Measurements from ENCODE around the gene VMA21. TPM values are rescaled to one million over a fixed set of nuclear protein-coding genes. Genes with fewer than 3 reads are reported as not detected.

Gene VMA21
- total RNA-seq, 1 donor from 2014 or later: 10.0 TPM

DNA sequence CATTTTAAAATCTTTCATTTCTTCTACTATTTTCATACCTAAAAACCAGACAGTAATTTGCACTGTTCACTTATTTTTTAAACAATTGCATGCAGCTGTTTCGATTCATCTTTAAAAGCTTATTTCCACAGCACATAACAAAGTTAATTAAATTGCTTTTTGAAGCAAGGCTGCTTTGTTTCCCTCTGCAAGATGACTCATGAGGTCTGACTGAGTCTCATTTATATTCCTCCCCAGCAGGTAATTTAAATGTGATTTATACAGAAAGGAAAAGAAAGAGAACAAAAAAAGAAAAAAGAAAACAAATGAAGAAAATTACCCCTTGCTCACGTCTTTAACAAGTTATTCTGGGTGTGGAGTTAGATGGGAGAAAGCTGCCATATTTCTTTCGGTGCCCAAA, 22.8 kb downstream of the VMA21 start:
- H3K4me3 ChIP-seq: no peak overlapping the region
- no peaks in the 10 kb centered on the region for H3K9me3 ChIP-seq
- no peak for DNase-seq (ENCODE audit: low spot score in 2 of 2)
- TF ChIP-seq CTCF (IDR thresholded peaks at IDR 0.05): no peak
- intact Hi-C loops (cut with DNase I): no loop called here
- no peaks in the 10 kb centered on the region for H3K27me3 ChIP-seq
- no peak overlapping the region for H3K27ac ChIP-seq
- no peaks in the 10 kb centered on the region for H3K36me3 ChIP-seq
- no peaks in the 10 kb centered on the region for H3K4me1 ChIP-seq

DNA sequence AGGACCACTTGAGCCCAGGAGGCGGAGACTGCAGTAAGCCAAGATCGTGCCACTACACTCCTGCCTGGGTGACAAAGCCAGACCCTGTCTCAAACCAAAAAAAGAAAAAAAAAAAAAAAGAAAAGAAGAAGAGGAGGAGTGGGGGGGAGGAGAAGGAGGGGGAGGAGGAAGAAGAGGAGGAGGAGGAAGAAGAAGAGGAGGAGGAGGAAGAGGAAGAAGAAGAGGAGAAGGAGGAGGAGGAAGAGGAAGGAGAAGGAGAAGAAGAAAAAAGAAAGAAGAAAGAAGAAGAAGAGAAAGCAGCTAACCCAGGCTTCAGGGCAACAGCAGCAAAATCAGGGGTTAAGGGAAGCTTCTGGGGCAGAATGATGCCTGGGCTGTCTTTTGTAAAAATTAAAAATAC, 27.5 kb downstream of the VMA21 start:
- H3K36me3 ChIP-seq: no peaks in the 10 kb centered on the region
- H3K9me3 ChIP-seq: no peaks in the 10 kb centered on the region
- DNase-seq (ENCODE audit: low spot score in 2 of 2): no peak
- no peak for TF ChIP-seq CTCF (IDR thresholded peaks at IDR 0.05)
- H3K4me1 ChIP-seq: no peaks in the 10 kb centered on the region
- no peaks in the 10 kb centered on the region for H3K27me3 ChIP-seq
- H3K27ac ChIP-seq: no peak overlapping the region
- no peak overlapping the region for H3K4me3 ChIP-seq
- intact Hi-C loops (cut with DNase I): no loop called here

DNA sequence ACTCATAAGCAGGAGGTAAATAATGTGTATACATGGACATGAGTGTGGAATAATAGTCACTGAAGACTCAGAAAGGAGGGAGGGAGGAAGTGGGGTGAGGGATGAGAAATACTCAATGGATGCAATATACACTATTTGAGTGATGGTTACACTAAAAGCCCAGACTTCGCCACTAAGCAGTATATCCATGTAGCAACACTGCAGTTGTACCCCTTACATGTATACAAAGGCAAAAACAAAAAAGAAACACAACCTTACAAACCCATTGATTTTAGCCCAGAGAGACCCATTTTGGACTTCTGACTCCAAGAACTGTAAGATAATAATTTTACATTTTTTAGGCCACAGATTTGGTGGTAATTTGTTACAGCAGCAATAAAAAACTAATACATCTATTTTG, 51.5 kb downstream of the VMA21 start:
- Histone ChIP-seq H3K9me3 (no peaks in the 10 kb centered on the region), H3K4me3 (no peak overlapping the region), H3K27ac (no peak overlapping the region), H3K36me3 (no peaks in the 10 kb centered on the region), H3K27me3 (no peaks in the 10 kb centered on the region), H3K4me1 (no peaks in the 10 kb centered on the region)
- DNase-seq (ENCODE audit: low spot score in 2 of 2): no peak
- TF ChIP-seq CTCF (IDR thresholded peaks at IDR 0.05): no peak
- intact Hi-C loops (cut with DNase I): no loop called here

GRCh38 chrX:151458824-151459223, 61.8 kb downstream of the VMA21 start:
- no peaks in the 10 kb centered on the region for H3K9me3 ChIP-seq
- no peak for TF ChIP-seq CTCF (IDR thresholded peaks at IDR 0.05)
- DNase-seq (ENCODE audit: low spot score in 2 of 2): no peak
- H3K4me3 ChIP-seq: no peak overlapping the region
- intact Hi-C loops (cut with DNase I): no loop called here
- no peaks in the 10 kb centered on the region for H3K27me3 ChIP-seq
- no peaks in the 10 kb centered on the region for H3K4me1 ChIP-seq
- no peaks in the 10 kb centered on the region for H3K36me3 ChIP-seq
- no peak overlapping the region for H3K27ac ChIP-seq

Other genes with a start within 250 kb of the VMA21 start
- gene GPR50, start 220.6 kb upstream of the VMA21 start, total RNA-seq: not detected
- gene PASD1, start 166.5 kb downstream of the VMA21 start, total RNA-seq: not detected

All from ascending aorta (tissue), 2 donors.